HT-29 (cell line): ENCODE data around the gene C4orf50. TPM values are rescaled to one million over a fixed set of nuclear protein-coding genes. Genes with fewer than 3 reads are reported as not detected.
"Not testable (repeated sequence)": the region's sequence is repeated elsewhere in the genome, so short reads cannot be mapped to it uniquely, and the experiment has no call there.

Experiments used
- DNase-seq: peaks from one replicate; pipeline ENCODE4 v3.0.0-alpha.2; 2015; ENCODE audit warnings: low spot score
- total RNA-seq: library from RNA; depleted of rRNA; stranded (reverse); fragments of >200 nt; shearing (Covaris generic); gene quantifications from 2 replicates; pipeline ENCODE4 v1.2.3, GENCODE V29; 2014

C4orf50 gene
- total RNA-seq, 1 experiment from 2014 or later = not detected

DNA sequence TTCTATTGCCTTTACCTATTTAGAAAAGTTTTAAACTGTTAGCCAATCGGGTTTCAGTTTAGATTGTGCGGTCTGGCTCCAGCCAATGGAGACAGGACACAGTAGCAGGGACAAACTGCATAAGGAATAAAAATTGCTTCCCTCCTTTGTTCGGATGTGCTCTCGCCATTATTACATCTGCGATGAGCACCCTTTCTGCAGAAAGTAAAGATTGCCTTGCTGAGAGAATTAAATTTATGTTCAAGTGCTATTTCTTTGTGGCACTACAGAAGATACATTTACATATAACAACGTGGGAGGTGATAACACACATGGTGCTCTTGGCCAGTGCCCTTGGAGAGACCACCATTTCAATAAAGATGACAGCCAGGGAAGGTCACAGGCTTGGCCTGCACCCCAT lies 71.6 kb downstream of the C4orf50 start:
- DNase-seq = not testable (repeated sequence)

DNA sequence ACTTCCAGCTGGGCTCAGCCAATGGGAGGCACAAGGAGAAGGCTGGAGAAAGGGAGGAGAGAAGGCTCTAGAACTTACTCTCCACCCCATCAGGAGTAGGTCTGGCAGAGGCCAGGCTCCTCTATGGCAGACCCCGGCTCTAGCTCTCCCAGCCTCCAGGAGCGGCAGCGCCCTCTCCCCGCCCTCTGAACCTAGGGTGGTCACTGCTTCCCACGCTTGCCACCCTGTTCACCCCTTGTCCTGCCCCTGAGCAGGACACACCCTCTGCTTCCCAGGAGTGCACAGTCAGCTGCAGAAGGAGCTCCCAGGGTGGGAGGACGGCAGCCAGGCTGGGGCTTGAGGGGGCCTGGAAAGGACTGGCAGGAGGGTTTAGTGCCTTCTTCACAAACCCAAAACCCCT lies 72.3 kb downstream of the C4orf50 start:
- DNase-seq = no peak

DNA sequence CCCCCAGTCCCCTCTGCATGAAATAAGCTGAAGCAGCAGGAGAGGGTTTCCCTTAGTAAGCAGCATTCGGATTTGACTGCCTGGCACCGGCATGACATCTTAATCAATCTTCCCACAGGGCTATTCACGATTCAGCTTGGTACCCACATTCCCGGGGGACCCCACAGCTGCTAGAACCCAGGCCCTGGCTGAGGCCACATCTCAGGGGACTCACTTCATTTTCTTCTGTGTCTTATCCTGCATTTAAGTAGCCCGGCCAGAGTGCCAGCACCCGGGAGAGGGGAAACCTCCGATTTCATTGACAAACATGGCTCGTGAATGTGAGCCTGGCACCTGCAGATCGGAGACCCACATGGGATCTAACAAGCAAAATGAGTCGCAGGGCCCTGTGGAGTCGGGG lies 73.1 kb downstream of the C4orf50 start:
- no peak for DNase-seq

DNA sequence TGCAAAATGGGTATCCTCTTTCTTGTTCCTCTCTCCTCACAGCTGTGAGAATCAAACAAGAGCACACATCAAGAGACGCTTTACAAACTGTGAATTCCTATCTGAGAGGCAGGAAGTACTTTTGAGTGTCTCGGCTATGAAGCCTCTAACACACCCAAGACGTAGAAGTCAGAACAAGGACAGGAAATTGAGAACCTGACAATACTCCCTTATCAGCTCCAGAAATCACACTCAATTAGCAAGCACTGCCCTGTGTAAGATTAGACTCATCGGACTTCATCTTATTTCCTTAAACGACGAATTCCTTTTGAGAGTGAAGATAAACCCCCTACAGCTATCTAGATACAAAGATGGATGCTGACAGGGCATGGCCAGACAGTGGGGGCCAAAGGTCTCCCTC lies 74.7 kb downstream of the C4orf50 start:
- no peak for DNase-seq

DNA sequence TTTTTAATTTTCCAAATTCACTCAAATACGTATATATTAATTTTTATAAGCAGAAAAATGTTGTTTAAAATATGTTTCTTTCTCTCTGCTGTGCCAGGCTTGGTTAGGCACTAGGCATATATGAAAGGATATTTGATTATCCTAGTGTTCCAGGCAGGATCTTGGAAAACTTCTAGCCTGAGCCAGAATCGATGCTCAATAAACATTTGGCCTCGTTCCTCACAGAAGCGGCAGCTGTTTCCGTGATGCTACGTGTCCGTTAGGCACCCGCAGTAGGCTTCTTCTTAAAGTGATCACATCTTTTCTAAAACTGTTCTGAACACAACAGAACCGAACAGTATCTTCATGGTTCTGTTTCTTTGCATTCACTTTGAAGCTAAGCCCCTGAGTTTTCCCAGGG lies 75.3 kb downstream of the C4orf50 start:
- DNase-seq = no peak

DNA sequence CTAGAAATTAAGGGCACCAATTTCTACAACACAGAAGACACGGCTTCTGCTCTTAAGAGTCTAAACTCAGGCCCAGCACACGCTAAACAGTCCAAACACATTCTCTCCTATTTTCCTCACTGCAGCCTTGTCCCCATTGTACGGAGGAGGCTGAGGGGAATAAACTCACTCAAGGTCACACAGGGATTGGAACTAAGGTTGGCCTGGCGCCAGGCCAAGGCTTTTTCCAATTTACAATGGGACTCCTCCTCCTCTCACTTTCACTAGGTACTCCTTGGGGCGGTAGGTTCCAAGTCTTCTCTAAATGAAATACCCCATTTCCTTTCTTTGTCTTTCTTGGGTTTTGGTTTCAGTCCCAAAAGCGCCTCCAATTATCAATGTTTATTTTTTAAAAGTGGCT lies 76.6 kb downstream of the C4orf50 start:
- DNase-seq = no peak

DNA sequence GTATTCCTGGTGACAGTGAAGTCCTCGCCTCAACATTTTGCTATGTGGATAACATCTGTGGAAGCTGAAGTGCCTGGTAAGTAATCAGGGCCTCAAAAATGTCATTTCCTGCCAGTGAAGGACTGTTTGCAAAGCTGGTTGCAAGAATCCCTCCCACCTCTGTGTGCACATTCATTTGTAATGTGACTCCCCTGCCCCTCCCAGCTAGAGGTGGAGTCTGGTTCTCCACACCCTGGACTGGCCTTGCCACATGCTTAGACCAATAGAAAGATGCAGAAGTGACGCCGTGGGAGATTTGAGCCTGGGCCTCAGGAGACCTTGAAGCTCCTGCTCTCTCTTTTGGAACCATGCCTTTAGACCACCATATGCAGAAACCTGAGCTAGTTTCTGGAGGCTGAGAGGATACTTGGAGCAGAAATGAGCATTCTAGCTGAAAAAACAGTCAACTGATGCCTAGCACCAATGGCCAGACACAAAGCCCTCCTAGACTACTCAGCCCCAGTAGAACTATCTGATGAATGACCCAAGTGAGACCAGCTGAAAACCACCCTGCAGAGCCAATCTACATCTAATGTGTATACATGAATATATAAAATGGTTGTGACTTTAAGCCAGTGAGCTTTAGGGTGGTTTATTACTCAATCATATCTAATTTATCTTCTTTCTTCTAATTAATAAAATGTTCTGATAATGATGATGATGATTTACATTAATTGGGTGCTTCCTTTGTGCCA lies 77.6 kb downstream of the C4orf50 start:
- no peak for DNase-seq

DNA sequence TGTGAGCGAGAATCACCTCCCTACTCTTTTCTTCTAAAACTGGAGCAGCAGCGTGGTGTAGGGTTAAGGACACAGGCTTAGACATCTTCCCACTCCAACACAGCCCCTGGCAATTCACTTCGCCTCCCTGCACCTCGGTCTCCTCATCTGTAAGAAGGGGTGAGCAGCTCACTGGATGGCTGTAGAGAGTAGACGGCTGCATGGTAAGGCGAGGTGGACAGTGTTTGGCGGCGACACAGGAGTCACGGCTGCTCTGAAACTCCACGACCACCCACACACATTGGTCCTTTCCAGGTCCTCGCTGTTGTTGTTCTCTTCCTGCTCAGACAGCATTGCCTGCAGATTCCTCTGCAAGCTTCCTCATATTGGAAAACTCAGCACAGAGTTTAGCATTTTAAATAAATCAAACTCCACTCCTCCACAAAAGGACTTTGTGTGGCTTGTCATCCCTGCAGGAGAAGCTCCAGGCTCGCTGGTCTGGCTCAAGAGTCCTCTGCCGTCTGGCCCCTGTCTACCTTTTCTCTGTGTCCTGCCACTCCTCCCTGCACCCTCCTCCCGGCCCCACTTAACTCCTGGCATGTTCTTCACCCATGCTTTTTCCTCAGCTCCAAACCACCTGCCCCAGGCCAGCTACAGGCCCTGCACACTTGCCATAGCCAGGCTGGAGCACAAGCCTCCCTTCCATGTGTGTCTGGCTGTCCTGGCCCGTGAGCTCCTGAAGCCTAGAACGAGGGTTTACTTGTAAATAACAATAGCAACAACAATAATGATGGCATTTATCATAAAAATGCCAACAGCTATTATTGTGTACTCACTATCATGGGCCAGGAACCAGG lies 84.0 kb downstream of the C4orf50 start:
- no peak for DNase-seq

DNA sequence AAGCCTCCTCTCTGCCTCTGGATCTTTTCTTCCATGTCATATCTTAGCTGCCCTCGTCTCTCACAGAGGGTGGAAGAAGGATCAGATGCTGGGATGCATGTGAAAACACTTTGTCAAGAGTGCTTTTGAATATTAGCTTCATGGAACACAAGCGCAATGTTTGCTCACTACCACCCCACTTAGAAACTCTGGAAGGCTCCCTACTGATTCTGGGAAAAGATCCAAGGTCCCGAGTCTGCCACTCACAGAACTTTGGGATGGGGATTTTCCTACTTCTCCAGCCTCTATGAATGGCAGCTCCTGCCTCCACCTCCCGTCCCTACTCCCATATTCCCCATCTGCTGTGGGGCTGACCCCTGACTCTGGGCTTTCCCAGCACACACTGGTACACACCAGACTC lies 85.1 kb downstream of the C4orf50 start:
- no peak for DNase-seq

DNA sequence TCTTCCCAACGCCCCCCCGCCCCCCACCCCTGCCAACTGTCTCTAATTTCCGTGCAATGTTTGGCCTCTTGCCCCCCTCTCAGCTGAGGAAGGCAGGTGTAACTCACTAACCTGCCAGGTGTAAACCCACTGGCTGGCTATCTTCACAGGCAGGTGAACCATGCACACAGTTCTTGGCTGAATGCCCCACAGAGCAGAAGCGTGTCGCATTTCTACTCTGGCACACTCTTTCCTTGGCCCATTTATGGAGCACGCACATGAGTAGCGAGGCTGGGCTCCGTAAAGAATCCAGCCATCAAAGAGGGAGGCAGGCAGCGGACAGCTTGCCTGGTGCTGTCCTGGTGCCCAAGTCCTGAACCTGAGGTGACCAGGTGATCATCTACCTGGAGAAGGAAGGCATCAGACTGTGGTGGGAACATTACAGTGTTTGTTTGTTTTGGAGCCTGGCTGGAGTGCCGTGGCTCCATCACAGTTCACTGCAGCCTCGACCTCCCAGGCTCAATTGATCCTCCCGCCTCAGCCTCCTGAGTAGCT lies 86.1 kb downstream of the C4orf50 start:
- DNase-seq = no peak

DNA sequence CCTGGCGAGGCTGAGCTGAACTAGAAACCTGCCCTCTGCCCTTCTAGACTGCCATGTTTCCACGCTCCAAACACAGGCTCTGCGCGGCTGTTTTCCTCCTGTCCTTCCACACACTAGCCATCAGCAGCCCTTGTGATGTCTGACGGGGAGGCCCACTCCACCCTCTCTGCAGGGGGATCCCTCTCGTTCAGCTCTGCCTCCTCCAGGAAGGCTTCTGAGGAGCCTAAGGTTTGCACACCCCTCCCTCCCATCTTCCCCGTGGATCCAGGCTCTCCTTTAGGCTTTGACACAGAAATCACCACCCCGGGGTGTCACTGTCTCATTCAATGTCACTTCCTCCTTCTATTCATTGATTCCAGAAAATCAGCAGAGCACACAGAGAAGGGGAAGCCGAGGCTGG lies 86.7 kb downstream of the C4orf50 start:
- no peak for DNase-seq

DNA sequence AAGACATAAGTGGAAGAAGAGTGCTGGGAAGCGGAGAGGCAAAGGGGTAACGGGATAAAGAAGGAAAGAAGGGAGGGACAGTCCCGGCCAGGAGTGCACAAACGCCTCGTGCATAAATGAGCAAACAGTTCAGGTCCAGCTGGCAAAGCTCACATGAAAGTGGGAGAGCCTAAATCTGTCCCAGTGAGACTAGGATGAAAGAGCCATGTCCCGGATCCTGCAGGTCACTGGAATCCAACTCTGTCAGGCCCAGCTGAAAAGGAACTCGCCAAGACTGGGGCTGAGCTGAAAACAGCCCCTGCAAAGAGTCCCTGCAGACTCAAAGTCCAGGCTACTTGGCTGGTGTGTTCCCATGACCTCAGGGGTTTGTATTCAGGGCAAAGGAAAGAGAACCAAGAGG lies 87.4 kb downstream of the C4orf50 start:
- no peak for DNase-seq

DNA sequence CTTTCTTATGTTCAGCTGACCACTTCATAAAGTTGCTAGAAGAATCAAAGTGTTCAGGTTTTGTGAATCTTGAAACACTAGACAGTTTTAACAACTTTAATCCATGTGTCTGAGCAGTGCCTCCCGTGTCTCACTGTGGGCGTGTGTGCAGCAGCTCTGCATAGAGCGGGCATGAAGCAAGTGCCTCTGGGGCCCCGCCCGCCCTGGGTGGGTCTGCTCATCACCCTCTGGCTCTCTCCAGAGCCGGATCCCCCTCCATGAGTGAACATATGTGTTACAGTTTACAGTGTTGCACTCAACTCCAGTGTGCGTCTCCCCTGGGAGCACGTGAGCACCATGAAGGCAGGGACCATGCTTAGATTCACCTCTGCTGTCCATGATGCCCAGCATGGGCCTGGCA lies 87.8 kb downstream of the C4orf50 start:
- DNase-seq = no peak

DNA sequence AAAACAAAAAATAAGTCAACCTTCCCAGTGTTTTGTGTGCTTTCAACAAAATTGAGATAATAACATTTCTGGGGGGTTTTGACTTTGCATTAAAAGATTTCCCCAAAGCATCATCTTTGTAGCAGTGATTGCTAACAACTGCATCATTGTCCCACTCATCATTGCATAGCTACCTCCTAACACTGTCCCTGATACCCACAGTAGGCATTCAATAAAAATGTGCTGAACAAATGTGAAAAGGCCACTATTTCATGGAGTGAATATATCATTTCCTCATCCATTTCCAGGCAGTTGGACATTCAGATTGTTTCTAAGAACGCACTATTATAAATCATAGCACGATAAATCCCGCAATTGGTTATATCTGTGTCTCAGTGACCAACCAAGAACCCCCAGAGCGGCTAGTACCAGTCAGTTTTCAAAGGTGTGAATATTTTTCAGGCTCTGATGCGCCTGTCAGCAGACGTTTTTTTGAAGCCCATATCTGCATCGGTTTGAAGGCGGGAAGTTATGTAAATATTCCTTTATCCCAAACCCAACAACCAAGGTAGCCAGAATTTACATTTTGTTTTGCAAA lies 89.3 kb downstream of the C4orf50 start:
- DNase-seq = no peak

DNA sequence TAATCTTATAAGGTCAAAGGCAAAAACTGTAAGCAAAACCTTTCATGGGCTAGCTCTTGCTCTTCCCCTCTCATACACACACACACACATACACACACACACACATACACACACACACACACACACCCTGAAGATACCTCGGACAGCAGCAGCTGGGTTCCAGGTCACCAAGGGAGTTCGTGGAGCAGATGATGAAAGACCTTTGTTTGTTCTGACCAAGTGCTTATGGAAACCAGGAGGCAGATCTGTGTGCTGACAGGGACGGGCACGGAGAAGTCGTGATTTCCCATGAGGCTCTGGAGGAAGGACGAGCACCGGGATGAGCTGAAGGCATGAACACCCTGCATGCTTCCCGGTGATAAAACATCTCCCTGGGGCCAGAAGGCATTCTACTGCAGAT lies 90.0 kb downstream of the C4orf50 start:
- no peak for DNase-seq

DNA sequence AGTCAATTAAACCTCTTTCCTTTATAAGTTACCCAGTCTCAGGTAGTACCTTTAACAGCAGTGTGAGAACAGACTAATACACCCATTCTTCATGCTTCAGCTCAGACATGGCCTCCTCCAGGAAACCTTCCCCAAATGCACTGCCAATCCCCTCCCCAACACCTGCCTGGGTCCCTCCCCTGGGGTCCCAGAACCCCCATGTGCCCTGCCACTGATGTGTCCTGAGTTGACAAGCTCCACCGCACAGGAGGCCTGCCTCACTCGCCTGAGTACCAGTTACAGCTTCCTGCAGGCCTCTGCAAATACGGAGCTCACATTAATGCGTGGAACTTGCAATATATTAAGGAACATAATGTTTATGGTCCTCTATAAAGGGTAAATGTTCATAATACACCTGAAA lies 90.5 kb downstream of the C4orf50 start:
- DNase-seq = no peak

DNA sequence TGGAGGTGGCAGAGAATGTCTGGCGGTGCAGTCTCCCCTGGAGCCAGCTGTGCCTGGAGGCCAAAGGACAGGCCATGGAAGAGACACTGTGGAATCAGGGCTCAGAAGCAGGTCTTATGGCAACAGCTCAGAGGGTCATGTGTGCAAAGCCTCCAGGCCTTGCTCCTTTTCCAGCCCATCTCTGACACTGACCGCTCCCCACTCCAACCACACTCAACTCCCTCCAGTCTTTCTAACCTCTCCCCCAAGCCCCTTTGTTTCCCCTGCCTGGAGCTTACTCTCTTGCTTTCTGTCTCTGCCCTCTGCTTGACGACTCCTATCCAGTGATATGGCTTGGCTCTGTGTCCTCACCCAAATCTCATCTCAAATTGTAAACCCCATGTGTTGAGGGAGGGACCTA lies 91.1 kb downstream of the C4orf50 start:
- no peak for DNase-seq

DNA sequence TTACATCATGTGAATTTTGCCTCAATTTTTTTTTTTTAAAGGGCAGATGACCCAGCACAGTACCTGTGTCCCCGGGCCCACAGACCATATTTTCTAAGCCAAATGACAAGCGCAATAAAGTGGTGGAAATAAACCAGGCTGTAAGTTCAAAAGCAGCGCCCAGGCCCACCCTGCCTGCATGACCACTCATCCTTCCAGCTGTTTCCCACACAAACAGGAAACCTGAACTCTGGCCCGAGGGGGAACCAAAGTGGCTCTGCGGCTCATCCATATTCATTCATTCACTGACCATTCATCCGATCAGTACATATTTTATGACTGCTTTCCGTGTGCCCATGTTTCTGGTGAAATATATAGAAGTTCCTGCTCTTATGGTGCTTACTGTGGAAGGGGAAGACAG lies 91.6 kb downstream of the C4orf50 start:
- no peak for DNase-seq

DNA sequence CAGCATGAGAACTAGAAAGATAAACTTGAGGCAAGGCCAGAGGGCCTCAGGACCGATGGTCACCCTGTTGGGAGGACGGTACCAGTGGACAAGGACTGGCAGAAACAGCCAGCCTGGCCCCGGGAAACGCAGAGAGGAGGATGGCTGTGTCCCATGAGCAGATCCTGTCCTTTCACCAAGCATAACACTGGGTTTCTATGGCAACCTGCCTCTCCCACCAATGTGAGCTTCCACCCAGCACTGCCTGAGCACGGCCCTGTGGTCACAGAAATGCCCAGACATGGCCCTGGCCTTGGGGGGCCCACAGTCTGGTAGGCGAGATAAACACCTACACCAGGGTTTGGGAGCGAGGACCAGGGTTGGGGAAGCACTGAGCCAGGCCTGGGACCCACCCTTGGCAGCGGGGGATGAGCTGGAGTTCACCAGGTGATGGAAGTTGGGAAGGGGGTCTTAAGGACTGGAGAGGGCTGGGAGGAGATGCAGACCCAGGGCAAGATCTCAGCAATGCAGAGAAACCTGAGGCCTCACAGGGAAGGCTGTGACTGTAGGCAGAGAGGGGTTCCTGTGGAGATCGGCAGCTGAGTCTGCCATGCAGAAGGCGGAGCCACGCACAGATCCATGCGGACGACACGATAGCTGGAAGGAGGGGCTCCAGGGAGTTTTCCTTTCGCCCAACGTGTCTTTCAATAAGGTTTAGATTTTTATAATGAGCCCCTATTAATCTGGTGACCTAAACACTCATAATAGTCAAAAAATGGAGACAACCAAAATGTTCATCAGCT lies 92.6 kb downstream of the C4orf50 start:
- no peak for DNase-seq

DNA sequence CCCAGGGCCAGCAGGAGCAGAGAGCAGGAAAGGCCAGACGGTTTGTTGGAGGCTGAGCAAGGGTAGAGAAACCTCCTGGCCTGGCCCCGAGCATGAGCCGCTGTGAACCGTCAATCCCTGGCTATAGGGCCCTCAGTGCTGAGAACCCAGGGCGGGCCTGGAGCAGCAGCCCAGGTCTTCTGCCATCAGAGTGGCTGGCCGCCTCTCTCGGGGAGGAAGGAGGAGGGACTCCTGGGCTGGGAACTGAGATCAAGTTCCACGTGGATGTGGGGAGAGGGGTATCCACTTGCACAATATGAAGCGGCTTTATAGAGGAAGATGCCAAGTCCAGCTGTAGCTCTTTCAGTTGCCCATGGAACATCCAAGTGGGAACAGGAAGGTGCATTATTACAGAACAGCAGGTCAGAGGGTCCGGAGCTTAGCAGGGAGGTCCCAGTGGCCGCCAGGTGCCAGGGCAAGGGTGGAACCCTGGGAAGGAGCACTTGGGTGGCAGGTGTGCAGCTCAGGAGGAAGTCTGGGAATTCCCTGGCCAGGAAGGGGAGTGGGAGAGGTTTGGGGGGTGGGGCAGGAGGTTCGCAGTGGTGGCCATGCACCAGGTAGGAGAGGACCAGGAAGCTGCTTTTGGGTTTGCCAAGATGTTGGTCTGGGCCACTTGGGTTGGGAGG lies 93.6 kb downstream of the C4orf50 start:
- no peak for DNase-seq

DNA sequence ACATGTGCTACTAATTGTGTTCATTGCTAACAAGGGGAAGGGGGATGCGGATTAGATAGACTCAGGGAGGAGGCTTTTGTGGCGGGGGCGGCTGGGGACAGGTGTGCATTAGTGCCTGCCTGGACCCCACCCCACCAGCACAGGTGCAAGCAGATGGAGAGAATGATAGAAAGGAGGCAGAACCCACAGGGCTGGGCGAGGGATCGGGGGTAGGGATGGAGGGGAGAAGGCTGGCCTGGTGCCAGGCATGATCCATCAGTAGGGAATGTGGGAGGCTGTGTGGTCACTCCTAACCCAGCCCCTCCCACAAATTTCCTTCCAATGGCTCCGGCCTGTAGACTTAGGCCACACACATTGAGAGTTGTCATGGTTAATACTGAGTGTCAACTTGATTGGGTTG lies 94.9 kb downstream of the C4orf50 start:
- no peak for DNase-seq
